HCT116 (cell line): ENCODE measurements around the gene PHKB. TPM values are rescaled to one million over a fixed set of nuclear protein-coding genes. Genes with fewer than 3 reads are reported as not detected.

ENCODE experiments used
- ATAC-seq: fragments of 200-7000 bp; cut with Tn5 transposase; 2 replicates; pipeline ENCODE4 v1.9.1; 2020; ENCODE audit warnings: mild to moderate bottlenecking, moderate library complexity
- BruUV-seq: library from RNA; stranded (reverse); fragments of 400-500 nt; replicated peaks from 2 replicates; lab custom pipeline; 2021; lab: Mats Ljungman, UMichigan
- CTCF ChIA-PET: fragments of 300-600 bp; sonication (Branson Sonifier 250); formaldehyde crosslinking; loops from one replicate; lab custom pipeline; 2021; ENCODE audit warnings: antibody characterized with exemption; lab: Charles Lee
- POLR2A ChIA-PET: fragments of 300-600, 350-600 bp; sonication (Branson Sonifier 250); formaldehyde crosslinking; loops from one replicate; lab custom pipeline; 2021; ENCODE audit warnings: antibody characterized with exemption; lab: Charles Lee
- RAD21 ChIA-PET, 2 experiments: fragments of 300-600 bp; sonication (Branson Sonifier 250); formaldehyde crosslinking; loops; one replicate each; lab custom pipeline; 2023; ENCODE audit warnings: low total read pairs in 2 of 2; ENCODE audit not compliant: uncharacterized antibody in 2 of 2, unreplicated experiment in 2 of 2, low non-redundant PET in 1 of 2; lab: Charles Lee
- DNase-seq: peaks from one replicate; pipeline ENCODE4 v3.0.0-alpha.2; 2010; ENCODE audit warnings: low read depth, low spot score
- H2AFZ ChIP-seq: fragments of 200-600 bp; shearing (Covaris generic), sonication (generic); 2 replicates; pipeline ENCODE4 v1.6.1; 2017; ENCODE audit warnings: low read depth, mixed run types, mixed read lengths, antibody characterized with exemption, low read length; ENCODE audit not compliant: poor library complexity, severe bottlenecking
- H3K27ac ChIP-seq: 2 replicates; pipeline ENCODE4 v1.5.1; 2012; ENCODE audit warnings: low read depth, low read length
- H3K27me3 ChIP-seq: fragments of 200-600 bp; sonication (generic); 2 replicates; pipeline ENCODE4 v1.6.1; 2016; ENCODE audit warnings: mixed run types, low read length, mixed read lengths; ENCODE audit not compliant: insufficient read depth
- H3K36me3 ChIP-seq, 2 experiments: fragments of 200-500 bp in 1 of 2; fragments of 200-600 bp in 1 of 2; sonication (Bioruptor generic) in 1 of 2; sonication (generic) in 1 of 2; 2 replicates each; pipeline versions ENCODE4 v1.5.1 to v1.6.1; 2014 to 2016; ENCODE audit warnings: low read length in 2 of 2, inconsistent platforms in 1 of 2, mixed read lengths in 1 of 2, mixed run types in 1 of 2; ENCODE audit not compliant: insufficient read depth in 2 of 2, control insufficient read depth in 1 of 2
- H3K4me1 ChIP-seq, 2 experiments: fragments of 200-600 bp in 1 of 2; sonication (generic) in 1 of 2; 2 replicates each; pipeline versions ENCODE4 v1.5.1 to v1.6.1; 2012 to 2017; ENCODE audit warnings: low read length in 2 of 2, inconsistent platforms in 1 of 2, mild to moderate bottlenecking in 1 of 2, mixed read lengths in 1 of 2, mixed run types in 1 of 2, moderate library complexity in 1 of 2; ENCODE audit not compliant: insufficient read depth in 2 of 2, control insufficient read depth in 1 of 2
- H3K4me2 ChIP-seq: fragments of 200-600 bp; sonication (generic); 2 replicates; pipeline ENCODE4 v1.6.1; 2017; ENCODE audit warnings: mixed run types, low read length, mixed read lengths
- H3K4me3 ChIP-seq, 2 experiments: fragments of 200-600 bp in 1 of 2; sonication (generic) in 1 of 2; replicated peaks in 1 of 2; 2 replicates each; pipeline ENCODE4 v1.5.1; 2011 to 2016; ENCODE audit warnings: low read length in 2 of 2, control low read depth in 1 of 2, low read depth in 1 of 2, mild to moderate bottlenecking in 1 of 2, mixed read lengths in 1 of 2, mixed run types in 1 of 2
- H3K79me2 ChIP-seq: fragments of 200-600 bp; sonication (generic); 2 replicates; pipeline ENCODE4 v1.6.1; 2017; ENCODE audit warnings: mild to moderate bottlenecking, mixed run types, low read length, moderate library complexity, mixed read lengths; ENCODE audit not compliant: insufficient read depth
- H3K9ac ChIP-seq: fragments of 200-600 bp; sonication (generic); 2 replicates; pipeline ENCODE4 v1.6.1; 2016; ENCODE audit warnings: low read length, mixed read lengths
- H3K9me2 ChIP-seq: fragments of 200-600 bp; sonication (generic), shearing (Covaris generic); 2 replicates; pipeline ENCODE4 v1.6.1; 2017; ENCODE audit warnings: mixed run types, mild to moderate bottlenecking, moderate library complexity; ENCODE audit not compliant: insufficient read depth
- H3K9me3 ChIP-seq, 2 experiments: fragments of 200-500 bp in 1 of 2; fragments of 200-600 bp in 1 of 2; sonication (Bioruptor generic) in 1 of 2; sonication (generic) in 1 of 2; 2 replicates each; pipeline ENCODE4 v1.6.1; 2014 to 2017; ENCODE audit warnings: low read length in 2 of 2, mixed read lengths in 2 of 2, inconsistent platforms in 1 of 2, low read depth in 1 of 2, mild to moderate bottlenecking in 1 of 2, mixed run types in 1 of 2, moderate library complexity in 1 of 2; ENCODE audit not compliant: control insufficient read depth in 1 of 2, insufficient read depth in 1 of 2
- H4K20me1 ChIP-seq: fragments of 200-600 bp; sonication (generic), shearing (Covaris generic); 2 replicates; pipeline ENCODE4 v1.6.1; 2017; ENCODE audit warnings: mixed run types, mild to moderate bottlenecking, moderate library complexity; ENCODE audit not compliant: insufficient read depth
- CEBPB ChIP-seq: IDR thresholded peaks from 2 replicates; pipeline ENCODE4 v1.6.1; 2012; ENCODE audit warnings: low read depth
- EGR1 ChIP-seq: IDR thresholded peaks from 2 replicates; pipeline ENCODE4 v1.6.1; 2012; ENCODE audit warnings: low read depth
- EZH2phosphoT487 ChIP-seq: fragments of 200-600 bp; IDR thresholded peaks from 2 replicates; pipeline ENCODE4 v1.6.1; 2018; ENCODE audit warnings: antibody characterized with exemption, borderline replicate concordance
- FOSL1 ChIP-seq: IDR thresholded peaks from 2 replicates; pipeline ENCODE4 v1.6.1; 2012; ENCODE audit warnings: low read depth
- JUND ChIP-seq: IDR thresholded peaks from 2 replicates; pipeline ENCODE4 v1.6.1; 2012
- POLR2A ChIP-seq: IDR thresholded peaks from 2 replicates; pipeline ENCODE4 v1.7.0; 2011; ENCODE audit warnings: borderline replicate concordance; ENCODE audit not compliant: insufficient read depth, insufficient read length; ENCODE audit errors: extremely low read depth
- POLR2AphosphoS5 ChIP-seq: IDR thresholded peaks from 2 replicates; pipeline ENCODE4 v1.6.1; 2011; ENCODE audit warnings: mild to moderate bottlenecking, low read depth, low read length, moderate library complexity
- SIN3A ChIP-seq: IDR thresholded peaks from 2 replicates; pipeline ENCODE4 v1.6.1; 2012; ENCODE audit warnings: low read depth
- SP1 ChIP-seq: IDR thresholded peaks from 2 replicates; pipeline ENCODE4 v1.6.1; 2012; ENCODE audit warnings: low read depth
- SRF ChIP-seq: IDR thresholded peaks from 2 replicates; pipeline ENCODE4 v1.6.1; 2012; ENCODE audit warnings: low read depth
- YY1 ChIP-seq: IDR thresholded peaks from 2 replicates; pipeline ENCODE4 v1.6.1; 2011; ENCODE audit warnings: low read length, low read depth, moderate library complexity, mild to moderate bottlenecking; ENCODE audit not compliant: insufficient replicate concordance; ENCODE audit errors: extremely low read depth
- intact Hi-C: fragments of 100-400 bp; cut with micrococcal nuclease; formaldehyde crosslinking; loops from 2 replicates; pipeline ENCODE4 v1.10.0; 2022
- total RNA-seq: library from RNA; stranded (reverse); gene quantifications from one replicate; pipeline ENCODE4 v1.2.1, GENCODE V29; 2021; ENCODE audit not compliant: unreplicated experiment
- TF ChIP-seq, protein P1 (sequence below): IDR thresholded peaks from 2 replicates; pipeline ENCODE4 v1.6.1; 2011; ENCODE audit warnings: mild to moderate bottlenecking, low read length, moderate library complexity; ENCODE audit not compliant: insufficient replicate concordance; ENCODE audit errors: extremely low read depth
- TF ChIP-seq, protein P2 (sequence below), 3 experiments: fragments of 200-600 bp in 1 of 3; sonication (generic) in 1 of 3; IDR thresholded peaks in 2 of 3; conservative IDR thresholded peaks in 1 of 3; 2 replicates each; pipeline ENCODE4 v1.5.1; 2012 to 2017; ENCODE audit warnings: low read depth in 2 of 3, low read length in 2 of 3, antibody characterized with exemption in 1 of 3, borderline replicate concordance in 1 of 3, control low read depth in 1 of 3, mild to moderate bottlenecking in 1 of 3, mixed read lengths in 1 of 3, mixed run types in 1 of 3, moderate library complexity in 1 of 3; ENCODE audit not compliant: insufficient read depth in 1 of 3

Gene PHKB
- total RNA-seq, 1 experiment from 2014 or later = 30.5 TPM

DNA sequence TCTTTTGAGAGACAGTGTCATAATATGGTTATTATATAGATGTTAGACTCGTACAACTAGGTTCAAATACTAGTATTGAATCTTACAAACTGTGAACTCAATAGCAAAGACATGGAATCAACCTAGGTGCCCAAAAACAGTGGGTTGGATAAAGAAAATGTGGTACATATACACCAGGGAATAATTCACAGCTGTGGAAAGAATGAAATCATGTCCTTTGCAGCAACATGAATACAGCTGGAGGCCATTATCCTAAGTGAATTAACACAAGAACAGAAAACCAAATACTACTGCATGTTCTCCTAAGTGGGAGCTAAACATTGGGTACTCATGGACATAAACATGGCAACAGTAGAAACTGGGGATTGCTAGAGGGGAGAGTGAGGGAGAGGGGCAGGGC lies 8.1 kb downstream of the PHKB start:
- ChIA-PET POLR2A (interaction anchor here (1.0 kb wide), 1 partner anchor 8 kb away, joined by 3 read pairs; the partner anchor contains the start of genes ITFG1 and PHKB), RAD21 (no interaction called here), CTCF (no interaction called here)
- Histone ChIP-seq H3K9me2 (no peaks in the 10 kb centered on the region), H3K4me2 (no peak overlapping the region), H2AFZ (no peak overlapping the region), H3K79me2 (peaks cover 22% of the 10 kb centered on the region), H3K4me1 (no peaks in the 10 kb centered on the region), H3K9me3 (no peaks in the 10 kb centered on the region), H3K27me3 (no peaks in the 10 kb centered on the region), H3K27ac (no peak overlapping the region), H3K36me3 (no peaks in the 10 kb centered on the region), H4K20me1 (no peaks in the 10 kb centered on the region), H3K9ac (no peak overlapping the region), H3K4me3 (no peak overlapping the region)
- no TSS peak for BruUV-seq
- ATAC-seq (no peak), DNase-seq (no peak)
- intact Hi-C loops = no loop called here
- TF ChIP-seq YY1 (no peak), SIN3A (no peak), SP1 (no peak), EGR1 (no peak), EZH2phosphoT487 (no peak), JUND (no peak), POLR2AphosphoS5 (no peak), CEBPB (no peak), POLR2A (no peak)
- TF ChIP-seq, protein P1, sequence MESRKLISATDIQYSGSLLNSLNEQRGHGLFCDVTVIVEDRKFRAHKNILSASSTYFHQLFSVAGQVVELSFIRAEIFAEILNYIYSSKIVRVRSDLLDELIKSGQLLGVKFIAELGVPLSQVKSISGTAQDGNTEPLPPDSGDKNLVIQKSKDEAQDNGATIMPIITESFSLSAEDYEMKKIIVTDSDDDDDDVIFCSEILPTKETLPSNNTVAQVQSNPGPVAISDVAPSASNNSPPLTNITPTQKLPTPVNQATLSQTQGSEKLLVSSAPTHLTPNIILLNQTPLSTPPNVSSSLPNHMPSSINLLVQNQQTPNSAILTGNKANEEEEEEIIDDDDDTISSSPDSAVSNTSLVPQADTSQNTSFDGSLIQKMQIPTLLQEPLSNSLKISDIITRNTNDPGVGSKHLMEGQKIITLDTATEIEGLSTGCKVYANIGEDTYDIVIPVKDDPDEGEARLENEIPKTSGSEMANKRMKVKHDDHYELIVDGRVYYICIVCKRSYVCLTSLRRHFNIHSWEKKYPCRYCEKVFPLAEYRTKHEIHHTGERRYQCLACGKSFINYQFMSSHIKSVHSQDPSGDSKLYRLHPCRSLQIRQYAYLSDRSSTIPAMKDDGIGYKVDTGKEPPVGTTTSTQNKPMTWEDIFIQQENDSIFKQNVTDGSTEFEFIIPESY = no peak

DNA sequence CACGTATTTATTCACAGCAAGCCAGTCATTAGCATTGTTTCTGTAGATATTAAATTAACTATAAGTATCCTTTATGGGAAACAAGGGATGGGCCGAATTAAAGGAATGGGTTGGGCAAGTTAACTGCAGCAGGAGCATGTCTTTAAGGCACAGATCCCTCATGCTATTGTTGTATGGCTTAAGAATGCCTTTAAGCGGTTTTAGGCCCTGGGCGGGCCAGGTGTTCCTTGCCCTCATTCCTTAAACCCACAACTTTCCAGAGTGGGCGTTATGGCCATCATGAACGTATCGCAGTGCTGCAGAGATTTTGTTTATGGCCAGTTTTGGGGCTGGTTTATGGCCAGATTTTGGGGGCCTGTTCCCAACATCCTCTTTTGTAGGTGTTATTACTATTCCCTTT lies 9.1 kb downstream of the PHKB start:
- ChIA-PET CTCF (no interaction called here), RAD21 (no interaction called here), POLR2A (no interaction called here)
- Histone ChIP-seq H3K4me2 (no peak overlapping the region), H3K79me2 (peaks cover 22% of the 10 kb centered on the region), H3K4me3 (no peak overlapping the region), H3K4me1 (no peaks in the 10 kb centered on the region), H3K9me2 (no peaks in the 10 kb centered on the region), H3K36me3 (no peaks in the 10 kb centered on the region), H3K9ac (no peak overlapping the region), H3K27ac (no peak overlapping the region), H3K27me3 (no peaks in the 10 kb centered on the region), H4K20me1 (no peaks in the 10 kb centered on the region), H3K9me3 (no peaks in the 10 kb centered on the region), H2AFZ (no peak overlapping the region)
- intact Hi-C loops = no loop called here
- no peak for DNase-seq
- ATAC-seq = no peak
- TF ChIP-seq SRF = no peak
- TF ChIP-seq, protein P2, sequence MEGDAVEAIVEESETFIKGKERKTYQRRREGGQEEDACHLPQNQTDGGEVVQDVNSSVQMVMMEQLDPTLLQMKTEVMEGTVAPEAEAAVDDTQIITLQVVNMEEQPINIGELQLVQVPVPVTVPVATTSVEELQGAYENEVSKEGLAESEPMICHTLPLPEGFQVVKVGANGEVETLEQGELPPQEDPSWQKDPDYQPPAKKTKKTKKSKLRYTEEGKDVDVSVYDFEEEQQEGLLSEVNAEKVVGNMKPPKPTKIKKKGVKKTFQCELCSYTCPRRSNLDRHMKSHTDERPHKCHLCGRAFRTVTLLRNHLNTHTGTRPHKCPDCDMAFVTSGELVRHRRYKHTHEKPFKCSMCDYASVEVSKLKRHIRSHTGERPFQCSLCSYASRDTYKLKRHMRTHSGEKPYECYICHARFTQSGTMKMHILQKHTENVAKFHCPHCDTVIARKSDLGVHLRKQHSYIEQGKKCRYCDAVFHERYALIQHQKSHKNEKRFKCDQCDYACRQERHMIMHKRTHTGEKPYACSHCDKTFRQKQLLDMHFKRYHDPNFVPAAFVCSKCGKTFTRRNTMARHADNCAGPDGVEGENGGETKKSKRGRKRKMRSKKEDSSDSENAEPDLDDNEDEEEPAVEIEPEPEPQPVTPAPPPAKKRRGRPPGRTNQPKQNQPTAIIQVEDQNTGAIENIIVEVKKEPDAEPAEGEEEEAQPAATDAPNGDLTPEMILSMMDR (IDR thresholded peaks at IDR 0.05 in 2 of 3, conservative IDR thresholded peaks at IDR 0.05 in 1 of 3; ENCODE audit: borderline replicate concordance in 1 of 3, insufficient read depth in 1 of 3, low read depth in 2 of 3, low read length in 2 of 3) = no peak
- TF ChIP-seq YY1 = no peak
- no peak for TF ChIP-seq FOSL1
- TF ChIP-seq CEBPB = no peak
- no TSS peak for BruUV-seq
